ENCODE measurements around the gene TGFBR3.
"Not testable (repeated sequence)": the region's sequence is repeated elsewhere in the genome, so short reads cannot be mapped to it uniquely, and the experiment has no call there.

TGFBR3 gene

DNA sequence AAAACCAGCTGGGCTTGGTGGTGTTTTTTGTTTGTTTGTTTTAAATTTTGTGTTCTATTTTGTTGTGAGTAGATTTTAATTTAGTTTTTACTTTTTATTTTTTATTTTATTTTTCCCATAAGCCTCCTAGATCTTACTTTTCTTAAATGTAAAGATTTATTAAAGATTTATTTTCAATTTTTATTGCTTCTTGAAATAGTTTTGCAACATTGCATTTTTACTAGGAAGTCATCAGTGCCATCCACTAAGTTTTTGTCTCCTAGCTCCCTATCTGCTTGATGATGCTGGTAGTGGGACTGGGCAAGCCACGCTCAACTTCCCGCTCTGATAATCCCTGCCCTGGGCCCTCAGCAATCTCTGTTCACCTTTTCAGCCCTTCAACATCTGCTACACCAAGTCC is 209.9 kb downstream of the TGFBR3 start:
- TF ChIP-seq POLR2A (IDR thresholded peaks at IDR 0.05; ENCODE audit: low read depth, low read length) (no peak), TAF1 (IDR thresholded peaks at IDR 0.05; ENCODE audit: borderline replicate concordance, low read depth, low read length) (no peak), POLR2AphosphoS5 (IDR thresholded peaks at IDR 0.05; ENCODE audit: low read depth, low read length) (no peak)
- DNase-seq (ENCODE audit: insufficient read length) (no peak), FAIRE-seq (no peak)

DNA sequence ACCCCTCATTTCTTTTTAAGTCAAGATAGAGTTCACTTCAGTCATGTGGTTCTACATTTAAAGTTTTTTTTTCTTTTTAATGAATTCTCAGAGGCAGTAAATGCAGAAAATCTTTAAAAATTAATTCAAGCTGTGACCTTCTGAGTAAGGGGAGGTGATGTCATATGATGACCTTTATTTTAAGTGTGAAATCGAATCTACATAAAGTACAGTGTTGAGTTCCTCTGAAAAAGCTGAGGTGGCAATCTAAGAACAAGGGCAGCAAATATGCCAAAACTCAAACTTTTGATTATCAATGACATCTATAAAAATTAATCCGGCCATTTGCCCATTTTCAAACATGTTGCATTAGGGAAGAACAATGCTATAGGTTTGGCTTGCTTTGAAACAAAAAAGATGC is 211.8 kb downstream of the TGFBR3 start:
- TF ChIP-seq POLR2A (IDR thresholded peaks at IDR 0.05; ENCODE audit: low read depth, low read length) = no peak
- TF ChIP-seq POLR2AphosphoS5 (IDR thresholded peaks at IDR 0.05; ENCODE audit: low read depth, low read length) = no peak
- TF ChIP-seq TAF1 (IDR thresholded peaks at IDR 0.05; ENCODE audit: borderline replicate concordance, low read depth, low read length) = no peak
- DNase-seq (ENCODE audit: insufficient read length) (no peak), FAIRE-seq (no peak)

DNA sequence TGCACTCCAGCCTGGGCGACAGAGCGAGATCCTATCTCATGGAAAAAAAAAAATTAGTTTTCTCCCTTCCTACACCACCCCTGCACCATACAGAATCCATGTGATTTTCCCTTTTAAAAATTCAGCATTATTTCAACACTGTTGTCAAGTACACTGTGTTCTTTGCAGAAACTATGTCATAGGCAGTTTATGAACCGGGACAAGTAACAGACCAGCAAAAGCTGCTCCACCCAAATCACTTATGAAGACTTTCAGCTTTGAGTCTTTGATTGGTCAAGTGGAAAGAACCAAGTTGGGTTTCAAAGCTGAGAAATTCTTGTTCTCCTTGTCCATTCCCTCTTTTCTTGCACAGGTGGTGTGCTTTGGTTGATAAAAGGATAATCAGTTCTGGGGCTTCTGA is 212.3 kb downstream of the TGFBR3 start:
- FAIRE-seq = no peak
- DNase-seq (ENCODE audit: insufficient read length) = no peak
- no peak for TF ChIP-seq TAF1 (IDR thresholded peaks at IDR 0.05; ENCODE audit: borderline replicate concordance, low read depth, low read length)
- TF ChIP-seq POLR2AphosphoS5 (IDR thresholded peaks at IDR 0.05; ENCODE audit: low read depth, low read length) = no peak

DNA sequence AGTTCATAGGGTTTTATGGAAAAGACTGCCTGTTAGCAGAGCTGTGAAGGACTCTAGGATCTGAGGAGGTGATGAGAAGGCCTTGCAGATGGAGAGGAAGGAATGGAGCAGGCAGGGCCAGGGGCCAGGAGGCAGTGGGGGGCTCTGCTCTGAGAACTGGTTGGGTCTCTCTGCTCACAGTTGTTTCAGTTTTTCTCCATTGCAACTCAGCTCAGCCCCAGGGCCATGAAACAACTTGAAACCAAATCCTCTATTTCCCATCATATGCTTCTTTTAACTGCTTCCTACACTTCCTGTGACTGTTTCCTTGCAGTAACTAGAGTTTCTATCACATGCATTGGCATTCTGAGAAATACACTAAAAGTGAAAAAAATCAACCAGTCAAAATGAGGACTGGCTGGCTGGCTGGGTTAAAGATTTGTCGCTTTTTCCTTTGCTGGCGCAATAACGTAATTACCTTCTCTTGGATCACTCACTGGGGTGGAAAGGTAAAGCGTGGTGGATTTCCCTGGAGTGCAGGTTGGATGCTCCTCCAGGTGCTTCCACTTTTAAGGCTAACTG is 213.3 kb downstream of the TGFBR3 start:
- DNase-seq (ENCODE audit: insufficient read length) (no peak), FAIRE-seq (no peak)
- TF ChIP-seq POLR2A (IDR thresholded peaks at IDR 0.05; ENCODE audit: low read depth, low read length) (no peak), POLR2AphosphoS5 (IDR thresholded peaks at IDR 0.05; ENCODE audit: low read depth, low read length) (no peak), TAF1 (IDR thresholded peaks at IDR 0.05; ENCODE audit: borderline replicate concordance, low read depth, low read length) (no peak)

DNA sequence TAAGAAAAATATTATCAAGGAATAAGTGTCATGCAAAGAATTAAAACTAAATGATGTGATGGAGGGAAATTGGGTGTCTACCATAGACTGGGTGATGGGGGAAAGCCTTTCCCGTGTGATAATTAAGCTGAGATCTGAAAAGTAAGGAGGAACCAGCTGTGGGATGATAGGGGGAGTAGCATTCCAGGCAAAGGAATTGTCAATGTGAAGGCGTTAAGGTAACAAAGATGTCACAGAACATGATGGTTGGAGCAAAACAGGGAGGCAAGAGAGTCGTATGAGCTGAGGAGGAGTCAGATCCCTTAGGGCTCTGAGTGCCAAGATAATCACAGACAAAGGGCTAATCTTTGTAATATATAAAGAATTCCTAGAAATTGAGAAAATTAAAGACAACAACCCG is 215.2 kb downstream of the TGFBR3 start:
- FAIRE-seq (no peak), DNase-seq (ENCODE audit: insufficient read length) (no peak)
- TF ChIP-seq POLR2A (IDR thresholded peaks at IDR 0.05; ENCODE audit: low read depth, low read length) = no peak
- no peak for TF ChIP-seq POLR2AphosphoS5 (IDR thresholded peaks at IDR 0.05; ENCODE audit: low read depth, low read length)
- TF ChIP-seq TAF1 (IDR thresholded peaks at IDR 0.05; ENCODE audit: borderline replicate concordance, low read depth, low read length) = no peak

DNA sequence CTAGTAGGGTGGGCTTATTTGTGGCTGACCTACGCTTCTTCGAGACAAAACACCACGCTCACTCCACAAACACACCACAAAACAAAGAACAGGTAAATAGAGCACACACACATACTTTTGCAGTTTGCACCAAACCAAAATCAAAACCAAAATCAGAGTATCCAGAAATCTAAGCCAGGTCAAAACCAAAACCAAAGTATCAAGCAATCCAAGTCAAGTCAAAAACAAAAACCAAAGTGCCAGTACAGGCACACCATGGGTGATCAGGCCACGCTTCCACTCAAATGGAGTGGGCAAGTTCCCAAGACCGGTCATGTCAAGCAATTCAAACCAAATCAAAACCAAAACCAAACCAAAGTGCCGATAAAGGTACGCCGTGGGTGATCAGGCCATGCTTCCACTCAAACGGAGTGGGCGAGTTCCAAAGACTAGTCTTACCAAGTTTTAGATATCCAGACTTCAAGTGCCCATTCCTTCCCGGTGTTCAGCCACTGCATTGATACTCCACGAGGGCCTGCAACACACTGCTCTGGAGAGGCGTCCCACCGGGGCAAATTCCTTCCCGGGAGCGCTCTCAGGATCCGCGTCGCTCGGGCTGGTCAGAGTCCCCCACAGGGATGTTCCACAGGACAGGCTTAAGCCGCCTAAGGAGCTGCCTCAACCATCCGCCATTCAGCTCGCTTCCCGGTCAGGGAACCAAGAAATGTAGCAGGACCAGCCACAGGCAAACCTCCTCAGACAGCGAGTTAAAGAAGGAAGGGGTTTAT is 216.2 kb downstream of the TGFBR3 start:
- TF ChIP-seq POLR2AphosphoS5 (IDR thresholded peaks at IDR 0.05; ENCODE audit: low read depth, low read length) (no peak), POLR2A (IDR thresholded peaks at IDR 0.05; ENCODE audit: low read depth, low read length) (no peak), TAF1 (IDR thresholded peaks at IDR 0.05; ENCODE audit: borderline replicate concordance, low read depth, low read length) (no peak)
- no peak for FAIRE-seq
- no peak for DNase-seq (ENCODE audit: insufficient read length)

DNA sequence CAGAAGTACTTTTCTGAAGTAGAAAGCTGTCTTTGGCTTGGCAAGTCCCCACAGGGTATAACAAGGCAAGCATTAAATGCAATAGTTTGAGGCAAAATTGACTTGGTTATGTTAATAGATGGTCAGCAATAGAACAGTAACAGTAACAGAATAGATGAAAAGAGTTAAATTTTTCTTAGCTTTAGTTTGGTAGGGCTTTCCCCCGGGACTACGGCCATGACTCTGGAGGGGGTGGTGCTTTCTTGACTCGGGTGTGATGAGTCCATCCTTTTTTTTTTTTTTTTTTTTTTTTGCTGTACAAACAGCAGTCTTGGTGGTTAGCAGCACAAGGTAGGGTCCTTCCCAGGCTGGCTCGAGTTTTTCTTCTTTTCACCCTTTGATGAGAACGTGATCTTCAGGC is 219.3 kb downstream of the TGFBR3 start:
- not testable (repeated sequence) for DNase-seq (ENCODE audit: insufficient read length); FAIRE-seq

DNA sequence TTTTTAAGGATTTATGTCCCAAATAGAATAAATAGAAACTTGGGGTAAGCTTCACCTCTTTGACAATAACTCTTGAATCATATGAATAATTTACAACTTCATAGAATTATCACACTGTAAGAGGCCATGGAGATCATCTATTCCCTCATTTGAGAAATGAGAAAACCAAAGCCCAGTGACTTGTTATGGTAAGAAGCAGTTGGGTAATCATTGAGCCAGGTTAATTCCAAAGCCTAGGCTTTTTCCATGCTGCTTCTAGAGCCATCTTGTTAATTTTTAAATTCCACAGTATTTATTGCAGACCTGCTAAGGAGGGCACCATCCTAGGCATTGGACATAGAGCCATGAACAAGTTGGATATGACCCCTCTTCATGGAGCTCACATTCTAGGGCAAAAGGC is 224.8 kb downstream of the TGFBR3 start:
- TF ChIP-seq POLR2AphosphoS5 (IDR thresholded peaks at IDR 0.05; ENCODE audit: low read depth, low read length) (no peak), POLR2A (IDR thresholded peaks at IDR 0.05; ENCODE audit: low read depth, low read length) (no peak), TAF1 (IDR thresholded peaks at IDR 0.05; ENCODE audit: borderline replicate concordance, low read depth, low read length) (no peak)
- DNase-seq (ENCODE audit: insufficient read length) (no peak), FAIRE-seq (no peak)

DNA sequence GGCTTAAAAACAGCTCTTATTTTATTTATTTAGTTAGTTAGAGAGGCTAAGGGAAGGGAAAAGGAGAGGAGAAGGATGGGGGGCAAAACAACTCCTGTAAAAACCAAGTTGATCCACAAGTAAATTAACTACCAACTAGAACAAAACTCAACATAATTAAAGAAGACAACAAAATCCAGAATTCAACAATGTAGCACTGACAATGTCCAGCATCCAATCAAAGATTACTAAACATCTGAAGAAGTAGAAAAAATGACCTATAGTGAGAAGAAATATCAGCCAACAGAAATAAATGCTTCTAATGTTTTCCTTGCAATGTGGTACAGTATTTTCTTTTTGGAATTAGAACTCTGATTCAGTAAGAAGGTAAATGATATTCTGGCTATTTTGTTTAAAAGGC is 225.2 kb downstream of the TGFBR3 start:
- DNase-seq (ENCODE audit: insufficient read length) (no peak), FAIRE-seq (no peak)
- no peak for TF ChIP-seq POLR2A (IDR thresholded peaks at IDR 0.05; ENCODE audit: low read depth, low read length)
- TF ChIP-seq POLR2AphosphoS5 (IDR thresholded peaks at IDR 0.05; ENCODE audit: low read depth, low read length) = no peak
- TF ChIP-seq TAF1 (IDR thresholded peaks at IDR 0.05; ENCODE audit: borderline replicate concordance, low read depth, low read length) = no peak

DNA sequence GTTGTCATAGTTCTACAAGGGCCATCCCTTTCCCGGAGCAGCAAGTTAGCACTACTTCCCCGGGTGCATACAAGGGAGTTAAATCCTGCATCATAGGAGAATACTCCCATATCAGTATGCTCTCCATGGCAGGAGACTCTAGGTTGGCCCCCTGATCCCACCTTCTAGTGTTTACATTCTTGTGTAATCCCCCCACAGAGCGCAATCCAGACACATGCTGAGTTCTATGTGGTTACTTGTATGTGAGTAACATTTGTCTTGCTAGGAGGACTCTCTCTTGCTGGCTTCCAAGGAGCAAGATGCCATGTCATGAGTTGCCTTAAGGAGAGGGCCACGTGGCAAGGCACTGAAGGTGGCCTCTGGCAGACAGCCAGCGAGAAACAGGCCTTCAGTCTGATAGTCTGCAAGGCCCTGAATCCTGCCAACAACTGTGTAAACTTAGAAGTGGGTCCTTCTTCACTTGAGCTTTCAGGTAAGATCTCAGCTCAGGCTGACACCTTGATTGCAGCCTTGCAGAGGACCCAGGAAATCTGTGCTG is 230.0 kb downstream of the TGFBR3 start:
- DNase-seq (ENCODE audit: insufficient read length) (no peak), FAIRE-seq (no peak)
- TF ChIP-seq POLR2AphosphoS5 (IDR thresholded peaks at IDR 0.05; ENCODE audit: low read depth, low read length) (no peak), POLR2A (IDR thresholded peaks at IDR 0.05; ENCODE audit: low read depth, low read length) (no peak), TAF1 (IDR thresholded peaks at IDR 0.05; ENCODE audit: borderline replicate concordance, low read depth, low read length) (no peak)

DNA sequence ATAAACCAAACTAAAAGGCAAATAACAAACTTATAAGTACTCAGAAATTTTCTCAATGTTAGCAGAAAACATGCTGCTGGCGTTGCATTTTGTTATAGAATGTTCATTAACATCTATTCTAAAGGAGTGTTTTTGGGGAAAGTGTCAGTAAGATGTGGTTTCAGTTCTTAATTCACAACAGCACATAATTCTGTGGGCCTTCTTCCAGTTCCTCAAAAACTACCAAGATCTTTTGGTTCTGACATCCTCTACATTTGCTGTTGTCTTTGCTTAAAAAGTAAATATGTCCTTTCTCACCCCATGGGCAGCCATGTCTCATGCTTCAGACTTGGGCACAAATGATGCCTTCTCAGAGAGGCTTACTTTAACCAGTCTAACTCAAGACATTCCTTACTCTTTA is 232.8 kb downstream of the TGFBR3 start:
- no peak for DNase-seq (ENCODE audit: insufficient read length)
- peak; percentile 73 for FAIRE-seq
- TF ChIP-seq POLR2A (IDR thresholded peaks at IDR 0.05; ENCODE audit: low read depth, low read length) (no peak), TAF1 (IDR thresholded peaks at IDR 0.05; ENCODE audit: borderline replicate concordance, low read depth, low read length) (no peak), POLR2AphosphoS5 (IDR thresholded peaks at IDR 0.05; ENCODE audit: low read depth, low read length) (no peak)

DNA sequence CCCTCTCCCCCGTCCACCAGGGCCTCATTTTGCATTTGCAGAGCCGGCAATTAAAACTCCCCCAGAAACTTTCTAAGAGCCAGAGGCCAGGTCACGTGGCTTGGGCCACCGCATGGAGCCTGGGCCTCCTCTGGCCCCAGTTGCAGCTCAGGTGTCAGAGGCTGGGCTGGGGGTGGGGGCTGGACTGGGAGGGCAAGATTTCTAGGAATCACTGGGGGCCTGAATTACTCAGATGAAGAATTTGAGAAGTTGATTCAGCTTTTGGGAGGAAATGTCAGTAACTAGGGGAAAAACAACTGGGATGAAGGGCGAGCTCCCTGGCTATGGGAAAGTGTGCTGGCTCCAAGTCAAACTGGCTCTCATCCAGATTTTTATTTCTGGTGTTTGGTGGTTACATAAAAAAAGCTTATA is 234.3 kb downstream of the TGFBR3 start:
- TF ChIP-seq POLR2A (IDR thresholded peaks at IDR 0.05; ENCODE audit: low read depth, low read length) = no peak
- no peak for TF ChIP-seq POLR2AphosphoS5 (IDR thresholded peaks at IDR 0.05; ENCODE audit: low read depth, low read length)
- TF ChIP-seq TAF1 (IDR thresholded peaks at IDR 0.05; ENCODE audit: borderline replicate concordance, low read depth, low read length) = no peak
- DNase-seq (ENCODE audit: insufficient read length) = no peak
- no peak for FAIRE-seq
